SK-N-SH (cell line): Measurements from ENCODE around the gene EP400. TPM values are rescaled to one million over a fixed set of nuclear protein-coding genes. Genes with fewer than 3 reads are reported as not detected.

ENCODE experiments used
- CTCF ChIA-PET: fragments of 300-600, 350-600 bp; formaldehyde crosslinking; extraction: SDS; loops from one replicate; lab custom pipeline; 2021; lab: Yijun Ruan, JAX
- POLR2A ChIA-PET: fragments of 350-600 bp; sonication (Branson Sonifier 250); formaldehyde crosslinking; extraction: SDS; loops from one replicate; lab custom pipeline; 2020; ENCODE audit warnings: antibody characterized with exemption, inconsistent platforms; lab: Yijun Ruan, JAX
- DNase-seq: peaks from one replicate; pipeline ENCODE4 v3.0.0; 2012
- H2AFZ ChIP-seq: fragments of 200-600 bp; sonication (generic); 2 replicates; pipeline ENCODE4 v1.8.1; 2016; ENCODE audit warnings: antibody characterized with exemption, mild to moderate bottlenecking, low read depth
- H3F3A ChIP-seq: fragments of 200-600 bp; sonication (generic); replicated peaks from 2 replicates; pipeline ENCODE3; 2016; ENCODE audit warnings: antibody characterized with exemption, mild to moderate bottlenecking; ENCODE audit not compliant: insufficient read depth
- H3K27ac ChIP-seq, 2 experiments: fragments of 200-500 bp in 1 of 2; fragments of 200-600 bp in 1 of 2; sonication (Bioruptor generic) in 1 of 2; sonication (generic), shearing (Covaris generic) in 1 of 2; 2 replicates each; pipeline versions ENCODE4 v1.5.1 to v1.6.1; 2014 to 2016; ENCODE audit warnings: low read depth in 2 of 2, inconsistent platforms in 1 of 2, low read length in 1 of 2, mild to moderate bottlenecking in 1 of 2, mixed read lengths in 1 of 2
- H3K27me3 ChIP-seq: fragments of 200-600 bp; sonication (generic), shearing (Covaris generic); 2 replicates; pipeline ENCODE4 v1.6.1; 2016; ENCODE audit warnings: mixed run types; ENCODE audit not compliant: insufficient read depth
- H3K36me3 ChIP-seq, 2 experiments: fragments of 200-500 bp in 1 of 2; fragments of 200-600 bp in 1 of 2; sonication (Bioruptor generic) in 1 of 2; sonication (generic) in 1 of 2; replicated peaks in 1 of 2; 2 replicates each; pipeline versions ENCODE3 to v1.5.1; 2014 to 2016; ENCODE audit warnings: low read length in 1 of 2, mild to moderate bottlenecking in 1 of 2; ENCODE audit not compliant: insufficient read depth in 2 of 2, control insufficient read depth in 1 of 2
- H3K4me1 ChIP-seq, 2 experiments: fragments of 200-500 bp in 1 of 2; fragments of 200-600 bp in 1 of 2; sonication (Bioruptor generic) in 1 of 2; sonication (generic), shearing (Covaris generic) in 1 of 2; 2 replicates each; pipeline versions ENCODE4 v1.5.1 to v1.6.1; 2014 to 2016; ENCODE audit warnings: low read depth in 1 of 2, low read length in 1 of 2, mixed run types in 1 of 2; ENCODE audit not compliant: insufficient read depth in 2 of 2, control insufficient read depth in 1 of 2
- H3K4me2 ChIP-seq: fragments of 200-600 bp; sonication (generic), shearing (Covaris generic); 2 replicates; pipeline ENCODE4 v1.6.1; 2017; ENCODE audit warnings: mixed run types
- H3K4me3 ChIP-seq, 2 experiments: fragments of 200-500 bp in 1 of 2; fragments of 200-600 bp in 1 of 2; sonication (Bioruptor generic) in 1 of 2; sonication (generic), shearing (Covaris generic) in 1 of 2; 2 replicates each; pipeline versions ENCODE4 v1.5.1 to v1.8.1; 2014 to 2016; ENCODE audit warnings: low read depth in 2 of 2, inconsistent platforms in 1 of 2, low read length in 1 of 2, mild to moderate bottlenecking in 1 of 2, mixed read lengths in 1 of 2, moderate library complexity in 1 of 2
- H3K79me2 ChIP-seq: fragments of 200-600 bp; sonication (generic); 2 replicates; pipeline ENCODE4 v1.8.1; 2017; ENCODE audit warnings: mild to moderate bottlenecking; ENCODE audit not compliant: insufficient read depth
- H3K9ac ChIP-seq: fragments of 200-600 bp; sonication (generic); 2 replicates; pipeline ENCODE4 v1.6.1; 2017; ENCODE audit warnings: mixed run types
- H3K9me2 ChIP-seq: fragments of 200-600 bp; sonication (generic); 2 replicates; pipeline ENCODE4 v1.6.1; 2017; ENCODE audit warnings: mixed run types
- H3K9me3 ChIP-seq: fragments of 200-600 bp; sonication (generic); 2 replicates; pipeline ENCODE4 v1.6.1; 2017; ENCODE audit warnings: mixed run types, mild to moderate bottlenecking, moderate library complexity
- H4K20me1 ChIP-seq: fragments of 200-600 bp; sonication (generic); 2 replicates; pipeline ENCODE4 v1.6.1; 2017; ENCODE audit warnings: mild to moderate bottlenecking, mixed run types; ENCODE audit not compliant: insufficient read depth
- CHD2 ChIP-seq: fragments of 150-350 bp; IDR thresholded peaks from 2 replicates; pipeline ENCODE4 v1.6.1; 2018; ENCODE audit warnings: low read length; ENCODE audit not compliant: partially characterized antibody
- FOSL2 ChIP-seq: IDR thresholded peaks from 2 replicates; pipeline ENCODE4 v1.4.0; 2012; ENCODE audit warnings: low read depth, mild to moderate bottlenecking, moderate library complexity, borderline replicate concordance
- FOXM1 ChIP-seq: IDR thresholded peaks from 2 replicates; pipeline ENCODE4 v1.4.0; 2012; ENCODE audit warnings: low read depth, mild to moderate bottlenecking
- MXI1 ChIP-seq: IDR thresholded peaks from 2 replicates; pipeline ENCODE4 v1.6.1; 2012; ENCODE audit warnings: mild to moderate bottlenecking, low read depth, low read length, improper control_type of control experiment
- NRF1 ChIP-seq: IDR thresholded peaks from 2 replicates; pipeline ENCODE4 v1.6.1; 2012; ENCODE audit warnings: low read depth, mild to moderate bottlenecking, low read length
- POLR2AphosphoS5 ChIP-seq: IDR thresholded peaks from 2 replicates; pipeline ENCODE4 v1.6.1; 2012; ENCODE audit warnings: low read depth, low read length
- RFX5 ChIP-seq: IDR thresholded peaks from 2 replicates; pipeline ENCODE4 v1.6.1; 2012; ENCODE audit warnings: mild to moderate bottlenecking, improper control_type of control experiment, low read length
- YY1 ChIP-seq: IDR thresholded peaks from 2 replicates; pipeline ENCODE4 v1.4.0; 2012; ENCODE audit warnings: low read depth, mild to moderate bottlenecking
- WGBS: methylation state at CpG from one replicate; pipeline ENCODE4 v1.1.6; 2017; ENCODE audit warnings: low lambda C conversion rate; 5-methylcytosine and 5-hydroxymethylcytosine counted together
- polyA plus RNA-seq, 3 experiments: library from polyadenylated mRNA; depleted of rRNA; stranded (reverse); fragments of >200 nt; gene quantifications; 2 replicates each; pipeline ENCODE4 v1.2.3, GENCODE V29; 2012
- TF ChIP-seq, protein P1 (sequence below): IDR thresholded peaks from 2 replicates; pipeline ENCODE4 v1.4.0; 2012; ENCODE audit warnings: low read depth, borderline replicate concordance
- TF ChIP-seq, protein P2 (sequence below): fragments of 150-350 bp; IDR thresholded peaks from 2 replicates; pipeline ENCODE4 v1.6.1; 2017; ENCODE audit warnings: antibody characterized with exemption, low read length, low read depth, borderline replicate concordance
- TF ChIP-seq, protein P3 (sequence below): fragments of 200-600 bp; sonication (generic); IDR thresholded peaks from 2 replicates; pipeline ENCODE4 v1.6.1; 2017; ENCODE audit warnings: antibody characterized with exemption, mild to moderate bottlenecking, moderate library complexity

Gene EP400
- polyA plus RNA-seq, 1 of the 3 experiments (the other 2 are of a cell fraction), result 7.0 TPM

DNA sequence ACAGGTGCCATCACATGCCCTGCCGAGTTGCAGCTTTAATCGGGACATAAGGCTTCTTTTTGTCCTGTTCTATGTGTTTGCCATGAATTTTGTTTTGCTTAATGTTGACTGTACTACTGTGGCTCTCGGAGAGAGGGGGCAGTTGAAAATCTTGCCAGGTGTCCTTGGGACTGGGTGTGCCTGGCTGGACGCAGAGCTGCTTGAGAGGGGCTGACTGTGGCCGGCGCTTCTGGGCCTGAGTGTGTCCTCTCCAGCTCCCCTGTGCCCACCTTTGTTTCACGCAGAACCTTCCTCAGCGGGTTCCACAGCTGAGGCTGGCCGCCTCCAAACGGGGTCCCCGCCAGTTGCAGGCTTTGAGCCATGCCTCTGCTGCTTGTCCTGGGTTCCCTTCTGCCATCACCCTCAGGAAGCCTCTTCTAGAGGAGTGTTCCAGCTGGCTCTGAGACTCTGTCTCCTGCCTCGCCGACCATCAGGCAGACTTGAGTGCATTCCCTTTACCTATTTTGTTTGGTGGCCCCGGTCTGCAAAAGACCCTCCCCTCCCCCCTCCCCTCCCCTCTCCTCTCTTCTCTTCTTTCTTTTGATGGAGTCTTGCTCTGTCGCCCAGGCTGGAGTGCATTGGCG is 144.6 kb downstream of the EP400 start:
- WGBS, result 97% methylated on average over 16 of the region's 16 CpGs
- DNase-seq, result no peak
- H4K20me1 ChIP-seq, result 0 out of 2 replicates have a peak, but pooled peaks cover 11% of the 10 kb centered on the region

DNA sequence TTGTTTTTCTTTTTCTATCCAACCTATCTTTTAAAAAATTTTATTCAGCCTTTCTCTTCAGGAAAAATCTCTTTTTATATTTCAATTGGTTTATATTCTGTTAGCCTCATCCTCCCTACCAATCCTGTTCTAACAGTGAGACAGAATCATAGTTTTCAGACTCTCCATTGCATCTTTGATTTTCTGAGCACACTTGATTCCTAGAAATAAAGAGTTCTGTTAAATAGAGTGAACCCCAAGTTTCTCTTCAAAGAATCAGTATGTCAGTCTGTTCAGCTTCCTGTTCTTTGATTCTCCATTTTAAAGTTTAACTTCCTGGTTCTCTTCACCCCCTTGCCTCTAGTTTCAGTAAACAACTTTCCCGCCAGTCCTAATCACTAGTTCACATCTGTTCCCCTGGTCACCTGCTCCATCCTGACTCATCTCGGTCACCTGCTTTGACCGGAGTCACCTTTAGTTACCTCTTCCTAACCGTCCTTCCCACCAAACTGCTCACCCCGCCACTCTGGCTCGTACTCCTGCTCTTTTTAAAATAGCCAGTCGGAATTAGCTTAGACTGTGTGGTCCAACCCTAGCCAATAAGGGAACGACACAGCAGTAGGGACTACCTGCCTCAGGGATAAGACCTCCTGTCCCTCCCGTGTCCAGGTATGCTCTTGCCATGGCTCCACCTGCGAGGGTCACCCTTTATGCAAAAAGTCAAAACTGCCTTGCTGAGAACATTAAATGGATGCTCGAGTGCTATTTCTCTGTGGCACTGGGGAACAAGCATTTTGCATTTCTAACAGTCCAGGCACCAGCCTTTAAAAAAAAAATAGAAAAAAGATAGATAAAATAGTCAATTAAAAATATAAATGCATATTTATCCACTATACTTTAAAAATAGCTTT is 146.0 kb downstream of the EP400 start:
- Histone ChIP-seq H3K79me2 (peaks cover 74% of the 10 kb centered on the region; the same call in 1 of the 2 replicates), H3F3A (peaks cover 7% of the 10 kb centered on the region), H3K9me3 (no peaks in the 10 kb centered on the region), H3K9me2 (no peaks in the 10 kb centered on the region), H3K4me3 (no peak overlapping the region), H3K9ac (no peak overlapping the region), H2AFZ (no peak overlapping the region), H3K27me3 (no peaks in the 10 kb centered on the region), H3K27ac (no peak overlapping the region), H3K4me1 (no peaks in the 10 kb centered on the region), H3K4me2 (no peak overlapping the region), H4K20me1 (0 out of 2 replicates have a peak, but pooled peaks cover 6% of the 10 kb centered on the region)
- 94% methylated on average over 11 of the region's 11 CpGs for WGBS
- CTCF ChIA-PET, result no interaction called here
- POLR2A ChIA-PET, result no interaction called here
- DNase-seq, result no peak
- TF ChIP-seq, protein P1, sequence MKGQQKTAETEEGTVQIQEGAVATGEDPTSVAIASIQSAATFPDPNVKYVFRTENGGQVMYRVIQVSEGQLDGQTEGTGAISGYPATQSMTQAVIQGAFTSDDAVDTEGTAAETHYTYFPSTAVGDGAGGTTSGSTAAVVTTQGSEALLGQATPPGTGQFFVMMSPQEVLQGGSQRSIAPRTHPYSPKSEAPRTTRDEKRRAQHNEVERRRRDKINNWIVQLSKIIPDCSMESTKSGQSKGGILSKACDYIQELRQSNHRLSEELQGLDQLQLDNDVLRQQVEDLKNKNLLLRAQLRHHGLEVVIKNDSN, result no peak
- TF ChIP-seq MXI1 (no peak), YY1 (no peak), NRF1 (no peak)
- TF ChIP-seq, protein P2, sequence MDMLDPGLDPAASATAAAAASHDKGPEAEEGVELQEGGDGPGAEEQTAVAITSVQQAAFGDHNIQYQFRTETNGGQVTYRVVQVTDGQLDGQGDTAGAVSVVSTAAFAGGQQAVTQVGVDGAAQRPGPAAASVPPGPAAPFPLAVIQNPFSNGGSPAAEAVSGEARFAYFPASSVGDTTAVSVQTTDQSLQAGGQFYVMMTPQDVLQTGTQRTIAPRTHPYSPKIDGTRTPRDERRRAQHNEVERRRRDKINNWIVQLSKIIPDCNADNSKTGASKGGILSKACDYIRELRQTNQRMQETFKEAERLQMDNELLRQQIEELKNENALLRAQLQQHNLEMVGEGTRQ, result no peak
- TF ChIP-seq, all 33 proteins: peak for 0
- H3K36me3 ChIP-seq, result peaks cover 11 to 31% of the 10 kb centered on the region in 2 experiments

More for the DNA sequence above, 144.6 kb downstream of the EP400 start:
- ChIA-PET POLR2A (no interaction called here), CTCF (no interaction called here)
- no peaks in the 10 kb centered on the region for H3K27me3 ChIP-seq
- H3K9me3 ChIP-seq, result no peaks in the 10 kb centered on the region
- H3K36me3 ChIP-seq, result peaks cover 2 to 38% of the 10 kb centered on the region in 2 experiments
- no peak overlapping the region for H3K9ac ChIP-seq
- H3K4me2 ChIP-seq, result no peak overlapping the region
- H3K4me3 ChIP-seq, result no peak overlapping the region
- H3K4me1 ChIP-seq, result no peaks in the 10 kb centered on the region
- peaks cover 20% of the 10 kb centered on the region for H3F3A ChIP-seq
- no peaks in the 10 kb centered on the region for H3K9me2 ChIP-seq
- H3K27ac ChIP-seq, result no peak overlapping the region
- TF ChIP-seq RFX5, result no peak
- no peak for TF ChIP-seq FOXM1
- no peak for TF ChIP-seq CHD2
- TF ChIP-seq FOSL2, result no peak
- TF ChIP-seq, protein P3, sequence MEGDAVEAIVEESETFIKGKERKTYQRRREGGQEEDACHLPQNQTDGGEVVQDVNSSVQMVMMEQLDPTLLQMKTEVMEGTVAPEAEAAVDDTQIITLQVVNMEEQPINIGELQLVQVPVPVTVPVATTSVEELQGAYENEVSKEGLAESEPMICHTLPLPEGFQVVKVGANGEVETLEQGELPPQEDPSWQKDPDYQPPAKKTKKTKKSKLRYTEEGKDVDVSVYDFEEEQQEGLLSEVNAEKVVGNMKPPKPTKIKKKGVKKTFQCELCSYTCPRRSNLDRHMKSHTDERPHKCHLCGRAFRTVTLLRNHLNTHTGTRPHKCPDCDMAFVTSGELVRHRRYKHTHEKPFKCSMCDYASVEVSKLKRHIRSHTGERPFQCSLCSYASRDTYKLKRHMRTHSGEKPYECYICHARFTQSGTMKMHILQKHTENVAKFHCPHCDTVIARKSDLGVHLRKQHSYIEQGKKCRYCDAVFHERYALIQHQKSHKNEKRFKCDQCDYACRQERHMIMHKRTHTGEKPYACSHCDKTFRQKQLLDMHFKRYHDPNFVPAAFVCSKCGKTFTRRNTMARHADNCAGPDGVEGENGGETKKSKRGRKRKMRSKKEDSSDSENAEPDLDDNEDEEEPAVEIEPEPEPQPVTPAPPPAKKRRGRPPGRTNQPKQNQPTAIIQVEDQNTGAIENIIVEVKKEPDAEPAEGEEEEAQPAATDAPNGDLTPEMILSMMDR, result no peak
- no peak for TF ChIP-seq POLR2AphosphoS5
- TF ChIP-seq, all 33 proteins: peak for 0
- H3K79me2 ChIP-seq, result peaks cover 84% of the 10 kb centered on the region; the same call in 1 of the 2 replicates
- no peak overlapping the region for H2AFZ ChIP-seq
